B cell (primary cell): Measurements from ENCODE around the gene ASXL2. TPM values are rescaled to one million over a fixed set of nuclear protein-coding genes. Genes with fewer than 3 reads are reported as not detected.

Experiments used
- ATAC-seq: fragments of 200-7000 bp; cut with Tn5 transposase; one replicate; pipeline ENCODE4 v1.10.0; 2021; ENCODE audit warnings: low read depth, mild to moderate bottlenecking, moderate number of reproducible peaks, moderate library complexity
- CTCF ChIA-PET: fragments of 350-600 bp; sonication (Branson Sonifier 250); formaldehyde crosslinking; loops from one replicate; lab custom pipeline; 2021; ENCODE audit warnings: antibody characterized with exemption, inconsistent platforms; lab: Charles Lee
- POLR2A ChIA-PET: fragments of 350-600 bp; sonication (Branson Sonifier 250); formaldehyde crosslinking; loops from one replicate; lab custom pipeline; 2021; ENCODE audit warnings: antibody characterized with exemption; lab: Charles Lee
- DNase-seq: peaks from one replicate; pipeline ENCODE4 v3.0.0; 2013
- H2AFZ ChIP-seq: 2 replicates; pipeline ENCODE4 v1.6.1; 2012; ENCODE audit warnings: mild to moderate bottlenecking, low read depth, low read length; ENCODE audit not compliant: insufficient read depth, poor library complexity, severe bottlenecking
- H3K27ac ChIP-seq, 2 donors: 1 replicate in 1 of 2; 2 replicates in 1 of 2; pipeline ENCODE4 v1.5.1; 2012 to 2013; ENCODE audit warnings: low read length in 2 of 2, mild to moderate bottlenecking in 2 of 2, moderate library complexity in 1 of 2
- H3K27me3 ChIP-seq, 4 experiments: fragments of 200-600 bp in 1 of 4; sonication (generic) in 1 of 4; replicated peaks in 1 of 4; 1 replicate in 2 of 4; 2 replicates in 2 of 4; pipeline versions ENCODE4 v1.6.1 to v1.7.0; 2013 to 2016; ENCODE audit warnings: low read length in 3 of 4, mild to moderate bottlenecking in 2 of 4, mixed read lengths in 1 of 4, moderate library complexity in 1 of 4; ENCODE audit not compliant: insufficient read depth in 4 of 4, control insufficient read depth in 3 of 4; ENCODE audit errors: control extremely low read depth in 1 of 4
- H3K36me3 ChIP-seq, 2 experiments: replicated peaks in 1 of 2; 1 replicate in 1 of 2; 2 replicates in 1 of 2; pipeline versions ENCODE4 v1.6.1 to v1.7.1; 2013; ENCODE audit warnings: low read length in 1 of 2; ENCODE audit not compliant: insufficient read depth in 2 of 2, control insufficient read depth in 1 of 2; ENCODE audit errors: control extremely low read depth in 1 of 2, extremely low read depth in 1 of 2
- H3K4me1 ChIP-seq, 2 donors: fragments of 200-600 bp in 1 of 2; sonication (generic) in 1 of 2; 1 replicate in 1 of 2; 2 replicates in 1 of 2; pipeline versions ENCODE4 v1.5.1 to v1.6.1; 2013 to 2017; ENCODE audit warnings: low read length in 2 of 2; ENCODE audit not compliant: control insufficient read depth in 2 of 2, insufficient read depth in 2 of 2
- H3K4me2 ChIP-seq: replicated peaks from 2 replicates; pipeline ENCODE3; 2012; ENCODE audit warnings: mild to moderate bottlenecking, low read depth, low read length; ENCODE audit not compliant: poor library complexity, severe bottlenecking
- H3K4me3 ChIP-seq, 5 experiments: fragments of 200-600 bp in 1 of 5; sonication (generic) in 1 of 5; 1 replicate in 3 of 5; 2 replicates in 2 of 5; pipeline versions ENCODE4 v1.5.1 to v1.7.0; 2011 to 2016; ENCODE audit warnings: low read length in 4 of 5, mild to moderate bottlenecking in 4 of 5, low read depth in 2 of 5, control low read depth in 1 of 5, moderate library complexity in 1 of 5; ENCODE audit not compliant: insufficient read depth in 1 of 5; ENCODE audit errors: control extremely low read depth in 1 of 5, extremely low read depth in 1 of 5
- H3K79me2 ChIP-seq: fragments of 200-600 bp; sonication (generic); one replicate; pipeline ENCODE4 v1.6.0; 2016; ENCODE audit warnings: low read length; ENCODE audit not compliant: control insufficient read depth, insufficient read depth
- H3K9ac ChIP-seq: fragments of 200-600 bp; sonication (generic); 2 replicates; pipeline ENCODE4 v1.6.1; 2017; ENCODE audit warnings: mild to moderate bottlenecking, low read length, moderate library complexity
- H3K9me3 ChIP-seq, 3 donors: one replicate each; pipeline versions ENCODE4 v1.6.1 to v1.7.1; 2013; ENCODE audit warnings: low read length in 2 of 3; ENCODE audit not compliant: control insufficient read depth in 2 of 3, insufficient read depth in 1 of 3; ENCODE audit errors: control extremely low read depth in 1 of 3
- H4K20me1 ChIP-seq: 2 replicates; pipeline ENCODE4 v1.6.0; 2012; ENCODE audit warnings: mild to moderate bottlenecking, low read length; ENCODE audit not compliant: insufficient read depth, control insufficient read depth, poor library complexity, severe bottlenecking
- H3K27ac Mint-ChIP-seq: one replicate; pipeline ENCODE4 v1.8.0; 2021; ENCODE audit warnings: mixed read lengths
- H3K27me3 Mint-ChIP-seq: one replicate; pipeline ENCODE4 v1.8.0; 2021; ENCODE audit warnings: mixed read lengths
- H3K4me1 Mint-ChIP-seq: one replicate; pipeline ENCODE4 v1.8.0; 2021; ENCODE audit warnings: mixed read lengths
- H3K4me3 Mint-ChIP-seq: one replicate; pipeline ENCODE4 v1.8.0; 2021; ENCODE audit warnings: mixed read lengths
- H3K9me3 Mint-ChIP-seq: one replicate; pipeline ENCODE4 v1.8.0; 2022; ENCODE audit warnings: mixed read lengths; ENCODE audit not compliant: insufficient read depth
- EZH2 ChIP-seq: IDR thresholded peaks from 2 replicates; pipeline ENCODE4 v1.6.1; 2012; ENCODE audit warnings: borderline replicate concordance, low read depth, mild to moderate bottlenecking, moderate library complexity, low read length; ENCODE audit not compliant: insufficient read depth, poor library complexity, severe bottlenecking
- WGBS: methylation state at CpG from one replicate; pipeline ENCODE4 v1.1.5; 2013; ENCODE audit warnings: missing lambda C conversion rate; ENCODE audit not compliant: insufficient coverage; 5-methylcytosine and 5-hydroxymethylcytosine counted together
- intact Hi-C: fragments of 100-400 bp; cut with micrococcal nuclease; formaldehyde crosslinking; loops from one replicate; pipeline ENCODE4 v1.10.0; 2022
- polyA plus RNA-seq: library from polyadenylated mRNA; depleted of rRNA; stranded (reverse); fragments of >200 nt; gene quantifications from 2 replicates; pipeline ENCODE4 v1.2.3, GENCODE V29; 2012
- total RNA-seq, 2 donors: library from RNA; stranded (reverse); fragments of 120-200 nt in 1 of 2; gene quantifications; 1 replicate in 1 of 2; 2 replicates in 1 of 2; pipeline versions ENCODE4 v1.2.3 to v1.2.4, GENCODE V29; 2013 to 2022
- TF ChIP-seq, protein P1 (sequence below): fragments of 200-600 bp; IDR thresholded peaks from one replicate; pipeline ENCODE4 v1.8.0; 2022; ENCODE audit warnings: antibody characterized with exemption, mild to moderate bottlenecking

The ASXL2 gene
- total and polyA plus RNA-seq, 2 donors (not counting 1 experiment from before 2014, with no cell fraction given): 7.6 to 55.0 TPM

DNA sequence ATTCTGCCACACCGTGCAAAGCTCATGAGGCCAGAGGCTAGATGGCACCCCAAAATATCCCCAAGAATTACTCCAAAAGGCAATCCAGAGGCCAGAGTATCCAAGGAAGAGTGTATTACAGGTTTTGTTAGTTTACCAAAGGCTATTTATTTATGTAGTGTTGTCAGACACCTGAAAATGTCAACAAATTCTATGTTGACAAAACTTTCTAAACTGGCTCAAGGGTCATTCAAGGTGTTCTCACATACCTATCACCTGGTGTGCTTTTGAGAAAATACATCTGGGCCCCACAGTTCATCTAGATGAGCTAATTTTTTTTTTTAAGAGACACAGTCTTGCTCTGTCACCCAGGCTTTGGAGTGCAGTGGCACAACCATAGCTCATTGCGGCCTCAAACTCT lies 192.5 kb downstream of the ASXL2 start:
- intact Hi-C loops: no loop called here
- TF ChIP-seq, protein P1, sequence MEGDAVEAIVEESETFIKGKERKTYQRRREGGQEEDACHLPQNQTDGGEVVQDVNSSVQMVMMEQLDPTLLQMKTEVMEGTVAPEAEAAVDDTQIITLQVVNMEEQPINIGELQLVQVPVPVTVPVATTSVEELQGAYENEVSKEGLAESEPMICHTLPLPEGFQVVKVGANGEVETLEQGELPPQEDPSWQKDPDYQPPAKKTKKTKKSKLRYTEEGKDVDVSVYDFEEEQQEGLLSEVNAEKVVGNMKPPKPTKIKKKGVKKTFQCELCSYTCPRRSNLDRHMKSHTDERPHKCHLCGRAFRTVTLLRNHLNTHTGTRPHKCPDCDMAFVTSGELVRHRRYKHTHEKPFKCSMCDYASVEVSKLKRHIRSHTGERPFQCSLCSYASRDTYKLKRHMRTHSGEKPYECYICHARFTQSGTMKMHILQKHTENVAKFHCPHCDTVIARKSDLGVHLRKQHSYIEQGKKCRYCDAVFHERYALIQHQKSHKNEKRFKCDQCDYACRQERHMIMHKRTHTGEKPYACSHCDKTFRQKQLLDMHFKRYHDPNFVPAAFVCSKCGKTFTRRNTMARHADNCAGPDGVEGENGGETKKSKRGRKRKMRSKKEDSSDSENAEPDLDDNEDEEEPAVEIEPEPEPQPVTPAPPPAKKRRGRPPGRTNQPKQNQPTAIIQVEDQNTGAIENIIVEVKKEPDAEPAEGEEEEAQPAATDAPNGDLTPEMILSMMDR: no peak
- no peak for TF ChIP-seq EZH2
- H3K9ac ChIP-seq: no peak overlapping the region
- H3K4me1 Mint-ChIP-seq: peaks cover 2% of the 10 kb centered on the region
- no peaks in the 10 kb centered on the region for H4K20me1 ChIP-seq
- no peaks in the 10 kb centered on the region for H3K9me3 ChIP-seq
- no peak overlapping the region for H3K4me3 ChIP-seq
- H3K27me3 Mint-ChIP-seq: peaks cover 10% of the 10 kb centered on the region
- peaks cover 0 to 3% (median 0%) of the 10 kb centered on the region in 4 experiments for H3K27me3 ChIP-seq
- H2AFZ ChIP-seq: no peak overlapping the region
- H3K36me3 ChIP-seq: no peaks in the 10 kb centered on the region
- no peaks in the 10 kb centered on the region for H3K9me3 Mint-ChIP-seq
- POLR2A ChIA-PET: no interaction called here
- H3K79me2 ChIP-seq: no peaks in the 10 kb centered on the region
- DNase-seq: no peak
- 100% methylated on average over 1 of the region's 2 CpGs for WGBS
- no peak overlapping the region for H3K4me3 Mint-ChIP-seq
- no peak for ATAC-seq
- no peak overlapping the region for H3K4me2 ChIP-seq
- H3K27ac ChIP-seq: no peak overlapping the region
- CTCF ChIA-PET: interaction anchor here (0.6 to 1.5 kb wide), 2 partner anchors 15 to 96 kb away, joined by 3 to 4 read pairs; no protein-coding TSS in a partner anchor
- no peak overlapping the region for H3K27ac Mint-ChIP-seq
- no peaks in the 10 kb centered on the region for H3K4me1 ChIP-seq

DNA sequence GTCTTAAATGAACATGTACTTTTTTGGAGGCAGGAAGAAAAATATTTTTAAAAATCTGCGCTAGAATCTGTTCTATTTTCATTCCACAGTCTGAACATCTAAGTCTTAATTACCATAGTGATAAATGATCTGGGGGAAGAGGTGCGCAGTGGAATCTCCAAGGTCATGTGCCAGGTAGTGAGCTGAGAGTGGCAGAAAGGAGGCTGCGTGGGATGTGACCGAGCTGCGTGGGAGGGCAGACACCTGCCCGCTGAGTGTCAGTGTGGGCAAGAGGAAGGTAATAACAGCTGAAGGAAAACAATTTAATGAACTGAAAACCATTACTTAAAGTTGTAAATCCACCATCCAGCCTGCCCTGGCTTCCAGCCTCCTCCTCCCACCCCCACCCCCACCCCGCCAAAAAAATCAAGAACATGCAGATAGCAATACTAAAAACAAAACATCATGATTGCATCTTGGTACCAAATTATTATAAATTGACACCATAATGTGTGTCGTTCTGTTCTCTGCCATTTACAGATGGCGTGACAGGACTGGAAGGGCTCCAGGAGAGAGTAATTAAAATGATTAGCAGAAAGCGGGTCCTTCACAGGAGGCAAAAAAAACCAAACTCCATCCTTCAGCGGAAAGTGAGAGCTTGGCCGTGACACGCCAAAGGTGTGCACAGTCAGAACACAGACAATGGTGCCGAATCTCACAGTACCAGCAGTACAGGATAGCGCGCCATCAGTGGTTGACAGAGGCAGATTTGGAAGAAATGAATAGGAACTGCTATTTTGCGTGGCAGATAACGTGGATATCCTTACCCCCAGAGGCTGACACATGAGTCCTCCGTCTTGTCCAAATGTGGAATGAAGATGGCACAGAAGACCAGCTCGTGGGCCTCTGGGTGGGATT lies 193.5 kb downstream of the ASXL2 start:
- Histone ChIP-seq H3K79me2 (no peaks in the 10 kb centered on the region), H2AFZ (no peak overlapping the region), H3K9ac (no peak overlapping the region), H3K4me2 (no peak overlapping the region), H3K27ac (no peak overlapping the region), H4K20me1 (no peaks in the 10 kb centered on the region), H3K4me1 (no peaks in the 10 kb centered on the region), H3K27me3 (no peaks in the 10 kb centered on the region), H3K36me3 (no peaks in the 10 kb centered on the region), H3K9me3 (no peaks in the 10 kb centered on the region), H3K4me3 (no peak overlapping the region)
- intact Hi-C loops: no loop called here
- H3K4me1 Mint-ChIP-seq: peaks cover 2% of the 10 kb centered on the region
- no peaks in the 10 kb centered on the region for H3K9me3 Mint-ChIP-seq
- H3K27ac Mint-ChIP-seq: no peak overlapping the region
- DNase-seq: no peak
- ChIA-PET CTCF (no interaction called here), POLR2A (interaction anchor here (0.9 kb wide), 1 partner anchor 659 kb away, joined by 10 read pairs; no protein-coding TSS in a partner anchor)
- WGBS: 91% methylated on average over 8 of the region's 20 CpGs
- peaks cover 7% of the 10 kb centered on the region for H3K27me3 Mint-ChIP-seq
- ATAC-seq: no peak
- no peak overlapping the region for H3K4me3 Mint-ChIP-seq
- TF ChIP-seq EZH2: no peak
- TF ChIP-seq, protein P1: no peak
